WI38 (cell line): ENCODE data around the gene SNRPD1.
"Not testable (repeated sequence)": the region's sequence is repeated elsewhere in the genome, so short reads cannot be mapped to it uniquely, and the experiment has no call there.

ENCODE experiments used
- H3K4me3 ChIP-seq: 2 replicates; pipeline ENCODE4 v1.5.1; 2011; ENCODE audit warnings: low read depth, mild to moderate bottlenecking, control low read depth, low read length
- TF ChIP-seq, protein P1 (sequence below): IDR thresholded peaks from 2 replicates; pipeline ENCODE4 v1.5.1; 2012; ENCODE audit warnings: low read depth, mild to moderate bottlenecking, control low read depth, low read length

SNRPD1 gene

DNA sequence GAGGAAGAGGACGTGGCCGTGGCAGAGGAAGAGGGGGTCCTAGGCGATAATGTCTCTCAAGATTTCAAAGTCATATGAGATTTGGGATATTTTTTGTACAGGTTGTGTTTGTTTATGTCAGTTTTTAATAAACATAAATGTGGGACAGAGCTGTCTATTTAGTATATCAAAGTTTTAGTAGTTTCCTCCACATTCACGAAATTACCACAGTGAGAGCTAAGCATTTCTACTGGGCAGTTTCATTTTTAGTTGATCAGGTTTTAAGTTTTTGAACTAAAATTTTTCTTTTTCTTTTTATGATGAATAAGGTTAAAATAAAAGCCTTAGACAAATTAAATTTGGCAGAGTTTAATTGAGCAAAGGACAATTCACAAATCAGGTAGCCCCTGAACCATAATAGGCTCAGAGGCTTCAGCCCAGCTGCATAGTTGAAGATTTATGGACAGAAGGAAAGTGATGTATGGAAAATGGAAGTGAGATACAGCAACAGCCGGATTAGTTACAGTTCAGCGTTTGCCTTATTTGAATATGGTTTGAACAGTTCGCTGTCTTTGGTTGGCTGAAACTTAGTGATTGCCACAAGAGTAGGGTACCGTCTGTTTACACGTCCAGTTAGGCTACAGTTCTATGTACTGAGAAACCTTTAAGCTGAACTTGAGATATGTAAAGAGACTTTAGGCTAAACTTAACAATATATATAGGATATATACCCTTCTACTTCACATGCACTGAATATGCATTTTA is 17.1 kb downstream of the SNRPD1 start:
- TF ChIP-seq, protein P1, sequence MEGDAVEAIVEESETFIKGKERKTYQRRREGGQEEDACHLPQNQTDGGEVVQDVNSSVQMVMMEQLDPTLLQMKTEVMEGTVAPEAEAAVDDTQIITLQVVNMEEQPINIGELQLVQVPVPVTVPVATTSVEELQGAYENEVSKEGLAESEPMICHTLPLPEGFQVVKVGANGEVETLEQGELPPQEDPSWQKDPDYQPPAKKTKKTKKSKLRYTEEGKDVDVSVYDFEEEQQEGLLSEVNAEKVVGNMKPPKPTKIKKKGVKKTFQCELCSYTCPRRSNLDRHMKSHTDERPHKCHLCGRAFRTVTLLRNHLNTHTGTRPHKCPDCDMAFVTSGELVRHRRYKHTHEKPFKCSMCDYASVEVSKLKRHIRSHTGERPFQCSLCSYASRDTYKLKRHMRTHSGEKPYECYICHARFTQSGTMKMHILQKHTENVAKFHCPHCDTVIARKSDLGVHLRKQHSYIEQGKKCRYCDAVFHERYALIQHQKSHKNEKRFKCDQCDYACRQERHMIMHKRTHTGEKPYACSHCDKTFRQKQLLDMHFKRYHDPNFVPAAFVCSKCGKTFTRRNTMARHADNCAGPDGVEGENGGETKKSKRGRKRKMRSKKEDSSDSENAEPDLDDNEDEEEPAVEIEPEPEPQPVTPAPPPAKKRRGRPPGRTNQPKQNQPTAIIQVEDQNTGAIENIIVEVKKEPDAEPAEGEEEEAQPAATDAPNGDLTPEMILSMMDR, result no peak
- no peak overlapping the region for H3K4me3 ChIP-seq

DNA sequence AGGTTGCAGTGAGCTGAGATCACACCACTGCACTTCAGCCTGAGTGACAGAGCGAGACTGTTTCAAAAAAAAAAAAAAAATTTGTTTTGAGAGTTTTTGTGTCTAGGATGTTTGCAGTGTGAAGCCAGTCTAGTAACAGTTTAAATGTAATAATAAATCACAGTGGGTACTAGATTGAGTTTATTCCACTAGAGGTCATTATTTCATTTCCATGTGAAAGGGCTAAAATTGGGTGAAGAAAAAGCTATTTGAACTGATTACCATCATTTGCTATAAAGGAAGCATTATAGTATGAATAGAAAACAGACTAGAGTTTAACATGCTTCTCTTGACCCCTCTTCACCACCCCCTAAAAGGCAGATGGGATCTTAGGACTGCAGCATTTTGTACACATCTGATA is 20.3 kb downstream of the SNRPD1 start:
- TF ChIP-seq, protein P1, result no peak
- no peak overlapping the region for H3K4me3 ChIP-seq

- H3K4me3 ChIP-seq, result no peak overlapping the region
- TF ChIP-seq, protein P1, result no peak
Measured at GRCh38 chr18:21634588-21635199, 22.6 kb downstream of the SNRPD1 start.

DNA sequence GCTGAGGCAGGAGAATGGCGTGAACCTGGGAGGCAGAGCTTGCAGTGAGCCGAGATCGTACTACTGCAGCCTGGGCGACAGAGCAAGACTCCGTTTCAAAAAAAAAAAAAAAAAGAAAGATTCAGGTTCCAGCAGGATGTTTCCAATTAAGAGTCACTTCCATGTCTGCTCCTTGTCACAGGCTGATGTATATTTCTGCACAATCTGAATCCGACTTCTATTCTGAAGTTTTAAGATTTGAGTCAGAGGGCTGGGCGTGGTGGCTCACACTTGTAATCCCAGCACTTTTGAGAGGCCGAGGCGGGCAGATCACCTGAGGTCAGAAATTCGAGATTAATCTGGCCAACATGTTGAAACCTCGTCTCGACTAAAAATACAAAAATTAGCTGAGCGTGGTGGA is 24.7 kb downstream of the SNRPD1 start:
- H3K4me3 ChIP-seq, result no peak overlapping the region
- TF ChIP-seq, protein P1, result no peak

DNA sequence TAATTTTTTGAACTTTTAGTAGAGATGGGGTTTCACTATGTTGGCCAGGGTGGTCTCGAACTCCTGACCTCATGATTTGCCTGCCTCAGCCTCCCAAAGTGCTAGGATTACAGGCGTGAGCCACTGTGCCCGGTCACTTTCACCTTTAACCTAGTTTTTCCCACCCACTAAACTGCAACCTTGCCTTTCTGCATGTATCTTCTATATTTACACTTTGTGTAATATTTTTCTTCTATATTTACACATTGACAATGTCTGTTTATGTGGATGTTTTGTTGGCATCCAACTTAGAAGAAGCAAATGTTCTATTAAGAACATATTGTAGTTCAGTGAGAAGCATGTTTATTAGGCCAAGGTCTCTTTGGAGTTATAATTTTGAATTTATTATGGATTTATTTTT is 26.7 kb downstream of the SNRPD1 start:
- H3K4me3 ChIP-seq, result no peak overlapping the region
- TF ChIP-seq, protein P1, result no peak

DNA sequence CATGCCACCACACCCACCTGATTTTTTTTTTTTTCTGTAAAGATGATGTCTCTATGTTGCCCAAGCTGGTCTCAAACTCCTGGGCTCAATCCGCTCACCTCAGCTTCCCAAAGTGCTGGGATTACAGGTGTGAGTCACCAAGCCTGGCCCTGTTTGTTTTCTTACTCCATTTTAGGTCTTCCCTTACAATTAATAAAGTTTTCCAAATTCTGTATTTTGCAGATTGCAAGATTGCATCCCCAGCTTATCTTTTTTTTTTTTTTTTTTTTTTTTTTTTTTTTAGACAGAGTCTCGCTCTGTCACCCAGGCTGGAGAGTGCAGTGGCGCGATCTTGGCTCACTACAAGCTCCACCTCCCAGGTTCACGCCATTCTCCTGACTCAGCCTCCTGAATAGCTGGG is 28.3 kb downstream of the SNRPD1 start:
- not testable (repeated sequence) for H3K4me3 ChIP-seq

GRCh38 chr18:21650311-21650710 is 38.2 kb downstream of the SNRPD1 start:
- TF ChIP-seq, protein P1, result no peak
- no peak overlapping the region for H3K4me3 ChIP-seq
